Transverse colon (tissue), 3 donors: Measurements from ENCODE around the gene ADAT2.

ENCODE experiments used
- CTCF ChIP-seq, 5 experiments: fragments of 200-600 bp in 3 of 5; fragments of 450-650 bp in 2 of 5; sonication (generic) in 3 of 5; IDR thresholded peaks; 1 replicate in 2 of 5; 2 replicates in 3 of 5; pipeline ENCODE4 v1.5.1; 2016 to 2017; ENCODE audit warnings: antibody characterized with exemption in 5 of 5, inconsistent platforms in 3 of 5, mild to moderate bottlenecking in 2 of 5, moderate library complexity in 1 of 5
- EP300 ChIP-seq: sonication (generic); formaldehyde crosslinking; IDR thresholded peaks from one replicate; pipeline ENCODE4 v1.6.1; 2017; ENCODE audit warnings: antibody characterized with exemption, low read depth

GRCh38 chr6:143376375-143376774, 74.1 kb downstream of the ADAT2 start:
- no peak for TF ChIP-seq CTCF (IDR thresholded peaks at IDR 0.05)
- no peak for TF ChIP-seq EP300
